HFFc6 (cell line): ENCODE measurements around the gene CNOT3. TPM values are rescaled to one million over a fixed set of nuclear protein-coding genes. Genes with fewer than 3 reads are reported as not detected.
"Not testable (repeated sequence)": the region's sequence is repeated elsewhere in the genome, so short reads cannot be mapped to it uniquely, and the experiment has no call there.

ENCODE experiments used
- DNase-seq: peaks from one replicate; pipeline ENCODE4 v3.0.0-alpha.2; 2018
- H3K27ac Mint-ChIP-seq: 2 replicates; pipeline ENCODE4 v1.8.0; 2020; ENCODE audit warnings: mild to moderate bottlenecking, mixed read lengths
- H3K27me3 Mint-ChIP-seq: 2 replicates; pipeline ENCODE4 v1.8.0; 2021; ENCODE audit warnings: mild to moderate bottlenecking, moderate library complexity, mixed read lengths; ENCODE audit not compliant: insufficient read depth
- H3K36me3 Mint-ChIP-seq: 2 replicates; pipeline ENCODE4 v1.8.0; 2021; ENCODE audit warnings: low read depth, mixed read lengths
- H3K4me1 Mint-ChIP-seq: 2 replicates; pipeline ENCODE4 v1.8.0; 2020; ENCODE audit warnings: low read depth, mixed read lengths
- H3K4me3 Mint-ChIP-seq: 2 replicates; pipeline ENCODE4 v1.8.0; 2020; ENCODE audit warnings: mild to moderate bottlenecking, moderate library complexity, mixed read lengths
- H3K9me3 Mint-ChIP-seq: 2 replicates; pipeline ENCODE4 v1.8.0; 2020; ENCODE audit warnings: mild to moderate bottlenecking, mixed read lengths
- total RNA-seq, 6 experiments: library from RNA; stranded (reverse); fragmentation: NEBNext Ultra II Directional; extraction: Animal tissue kit (Norgen Biotek cat#: 25700); gene quantifications; 2 replicates in 1 of 6; 3 replicates in 5 of 6; pipeline ENCODE4 v1.2.3, GENCODE V29; 2021
- TF ChIP-seq, protein P1 (sequence below): fragments of 200-600 bp; sonication (generic); IDR thresholded peaks from 2 replicates; pipeline ENCODE4 v1.5.0; 2021; ENCODE audit warnings: antibody characterized with exemption, mild to moderate bottlenecking

CNOT3 gene
- total RNA-seq, 6 experiments from 2014 or later, result 46.4 to 65.5 (median 59.6) TPM

DNA sequence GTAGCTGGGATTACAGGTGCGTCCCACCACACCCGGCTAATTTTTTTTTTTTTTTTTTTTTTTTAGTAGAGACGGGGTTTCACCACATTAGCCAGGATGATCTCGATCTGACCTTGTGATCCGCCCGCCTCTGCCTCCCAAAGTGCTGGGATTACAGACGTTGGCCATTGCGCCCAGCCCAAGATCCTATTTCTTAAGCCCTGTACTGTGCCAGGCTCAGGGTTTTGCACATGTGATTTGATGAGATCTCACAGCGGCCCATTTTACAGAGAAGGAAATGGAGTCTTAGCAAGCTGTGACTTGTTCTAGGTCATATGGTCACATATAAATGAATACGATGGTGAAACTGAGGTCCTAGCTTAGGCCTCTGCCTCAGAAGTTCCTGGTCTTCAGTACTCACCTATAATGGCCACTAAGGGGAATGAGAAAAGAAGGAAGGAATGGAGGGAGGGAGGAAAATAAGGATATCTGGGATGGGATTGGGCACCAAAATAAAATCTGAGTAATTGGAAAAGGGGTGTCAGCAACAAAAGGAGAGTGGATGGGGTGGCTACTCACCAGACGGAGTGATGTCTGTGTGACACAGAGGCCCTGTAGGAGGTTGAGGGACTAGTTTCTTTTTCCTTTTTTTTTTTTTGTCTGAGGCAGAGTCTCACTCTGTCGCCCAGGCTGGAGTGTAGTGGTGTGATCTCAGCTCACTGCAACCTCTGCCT, 38.2 kb upstream of the CNOT3 start:
- Mint-ChIP-seq H3K27me3 (peaks cover 3% of the 10 kb centered on the region; the same call in 1 of the 2 replicates), H3K27ac (no peak overlapping the region), H3K36me3 (peaks cover 3% of the 10 kb centered on the region; the same call in 1 of the 2 replicates), H3K4me1 (peaks cover 30% of the 10 kb centered on the region), H3K9me3 (peaks cover 4% of the 10 kb centered on the region; the same call in 1 of the 2 replicates), H3K4me3 (no peak overlapping the region)
- DNase-seq, result no peak
- TF ChIP-seq, protein P1, sequence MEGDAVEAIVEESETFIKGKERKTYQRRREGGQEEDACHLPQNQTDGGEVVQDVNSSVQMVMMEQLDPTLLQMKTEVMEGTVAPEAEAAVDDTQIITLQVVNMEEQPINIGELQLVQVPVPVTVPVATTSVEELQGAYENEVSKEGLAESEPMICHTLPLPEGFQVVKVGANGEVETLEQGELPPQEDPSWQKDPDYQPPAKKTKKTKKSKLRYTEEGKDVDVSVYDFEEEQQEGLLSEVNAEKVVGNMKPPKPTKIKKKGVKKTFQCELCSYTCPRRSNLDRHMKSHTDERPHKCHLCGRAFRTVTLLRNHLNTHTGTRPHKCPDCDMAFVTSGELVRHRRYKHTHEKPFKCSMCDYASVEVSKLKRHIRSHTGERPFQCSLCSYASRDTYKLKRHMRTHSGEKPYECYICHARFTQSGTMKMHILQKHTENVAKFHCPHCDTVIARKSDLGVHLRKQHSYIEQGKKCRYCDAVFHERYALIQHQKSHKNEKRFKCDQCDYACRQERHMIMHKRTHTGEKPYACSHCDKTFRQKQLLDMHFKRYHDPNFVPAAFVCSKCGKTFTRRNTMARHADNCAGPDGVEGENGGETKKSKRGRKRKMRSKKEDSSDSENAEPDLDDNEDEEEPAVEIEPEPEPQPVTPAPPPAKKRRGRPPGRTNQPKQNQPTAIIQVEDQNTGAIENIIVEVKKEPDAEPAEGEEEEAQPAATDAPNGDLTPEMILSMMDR, result no peak

DNA sequence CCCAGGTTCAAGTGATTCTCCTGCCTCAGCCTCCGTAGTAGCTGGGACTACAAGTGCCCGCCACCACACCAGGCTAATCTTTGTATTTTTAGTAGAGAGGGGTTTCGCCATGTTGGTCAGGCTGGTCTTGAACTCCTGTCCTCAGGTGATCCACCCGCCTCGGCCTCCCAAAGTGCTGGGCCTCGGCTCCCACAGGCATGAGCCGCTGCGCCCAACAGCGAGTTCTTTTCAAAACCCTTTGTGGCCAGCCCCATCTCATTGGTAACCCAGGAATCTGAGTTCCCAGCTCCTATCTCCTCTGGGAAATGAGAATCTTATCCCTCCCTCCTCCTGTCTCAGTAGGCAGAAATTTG, 37.7 kb upstream of the CNOT3 start:
- H3K36me3 Mint-ChIP-seq, H3K27ac Mint-ChIP-seq, H3K4me3 Mint-ChIP-seq, DNase-seq, H3K27me3 Mint-ChIP-seq, H3K9me3 Mint-ChIP-seq: not testable (repeated sequence)
- H3K4me1 Mint-ChIP-seq, result peaks cover 30% of the 10 kb centered on the region

DNA sequence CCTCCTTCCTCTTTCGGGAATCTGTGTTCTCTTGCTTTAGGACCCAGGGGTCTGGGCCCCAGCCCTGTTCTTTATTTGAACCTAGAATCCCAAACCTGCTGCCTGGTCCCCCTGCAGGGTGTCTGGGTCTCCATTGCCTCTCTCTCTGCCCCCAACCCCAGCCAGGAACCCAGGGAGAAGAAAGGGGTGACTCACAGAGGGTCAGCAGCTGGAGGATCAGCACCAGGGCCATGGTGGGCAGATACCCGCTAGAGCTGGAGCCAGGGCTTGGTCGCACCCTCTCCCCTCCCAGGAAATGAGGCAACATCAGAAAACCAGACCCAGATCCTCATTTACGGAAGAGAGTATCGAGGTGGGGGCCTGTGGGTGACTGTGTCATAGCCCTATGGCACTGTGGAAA, 37.0 kb upstream of the CNOT3 start, which contains the start of gene OSCAR:
TSS of gene OSCAR (minus strand) at position 243 of the 400 bp plus-strand sequence. CDS start at position 232, 11 bp downstream.
- peak within 1 kb of the TSS; percentile 24 for H3K27ac Mint-ChIP-seq
- H3K4me3 Mint-ChIP-seq, result peak within 1 kb of the TSS; percentile 2; the same call in 1 of the 2 replicates

DNA sequence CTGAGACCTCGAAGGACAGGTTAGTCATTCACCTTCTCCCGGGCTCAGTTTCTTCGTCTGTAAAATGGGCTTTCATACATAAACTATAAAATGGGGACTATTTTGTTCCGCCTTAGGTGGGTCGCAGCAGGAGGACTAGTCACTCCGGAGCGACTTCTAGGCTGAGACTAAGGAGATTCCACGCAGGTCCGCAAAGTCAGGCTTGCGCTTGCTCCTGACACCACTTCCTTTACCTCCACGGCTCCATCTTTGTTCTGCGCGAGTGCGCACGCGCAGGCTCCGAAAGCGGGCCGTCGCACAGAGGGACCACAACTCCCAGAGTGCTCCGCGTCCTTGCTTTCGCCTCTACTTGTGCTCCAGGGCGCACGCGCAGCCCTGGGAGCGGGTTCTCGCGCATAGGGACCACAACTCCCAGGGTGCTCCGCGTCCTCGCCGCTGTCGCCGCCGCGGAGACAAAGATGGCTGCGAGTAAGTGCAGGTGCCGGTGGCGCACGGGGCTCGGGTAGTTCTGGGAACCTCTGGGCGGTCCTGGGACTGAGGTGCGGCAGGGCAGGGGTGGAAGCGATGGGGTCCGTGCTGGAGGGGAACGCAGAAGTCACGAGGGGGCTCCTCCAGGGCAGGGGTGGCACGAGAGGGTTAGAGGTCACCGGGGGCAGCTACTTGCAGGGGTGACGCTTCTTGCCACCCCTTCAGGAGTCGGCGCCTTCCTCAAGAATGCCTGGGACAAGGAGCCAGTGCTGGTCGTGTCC, 35.0 kb upstream of the CNOT3 start, which contains the start of gene NDUFA3:
TSS of gene NDUFA3 (plus strand) at position 435 of the 749 bp plus-strand sequence. CDS start at position 459, 24 bp downstream.
- peaks cover under 1% of the 10 kb centered on the region for H3K27me3 Mint-ChIP-seq
- H3K4me1 Mint-ChIP-seq, result peaks cover 17% of the 10 kb centered on the region
- H3K9me3 Mint-ChIP-seq, result no peaks in the 10 kb centered on the region
- DNase-seq, result peak; percentile 98
- H3K27ac Mint-ChIP-seq, result peak within 1 kb of the TSS; percentile 93
- H3K4me3 Mint-ChIP-seq, result peak within 1 kb of the TSS; percentile 98
- peaks cover 10% of the 10 kb centered on the region; the same call in 1 of the 2 replicates for H3K36me3 Mint-ChIP-seq
- TF ChIP-seq, protein P1, result no peak

More for the DNA sequence above, 37.0 kb upstream of the CNOT3 start, which contains the start of gene OSCAR:
- peaks cover 3% of the 10 kb centered on the region; the same call in 1 of the 2 replicates for H3K36me3 Mint-ChIP-seq
- H3K27me3 Mint-ChIP-seq, result no peaks in the 10 kb centered on the region
- TF ChIP-seq, protein P1, result no peak
- no peaks in the 10 kb centered on the region for H3K9me3 Mint-ChIP-seq
- DNase-seq, result no peak
- peaks cover 30% of the 10 kb centered on the region for H3K4me1 Mint-ChIP-seq

DNA sequence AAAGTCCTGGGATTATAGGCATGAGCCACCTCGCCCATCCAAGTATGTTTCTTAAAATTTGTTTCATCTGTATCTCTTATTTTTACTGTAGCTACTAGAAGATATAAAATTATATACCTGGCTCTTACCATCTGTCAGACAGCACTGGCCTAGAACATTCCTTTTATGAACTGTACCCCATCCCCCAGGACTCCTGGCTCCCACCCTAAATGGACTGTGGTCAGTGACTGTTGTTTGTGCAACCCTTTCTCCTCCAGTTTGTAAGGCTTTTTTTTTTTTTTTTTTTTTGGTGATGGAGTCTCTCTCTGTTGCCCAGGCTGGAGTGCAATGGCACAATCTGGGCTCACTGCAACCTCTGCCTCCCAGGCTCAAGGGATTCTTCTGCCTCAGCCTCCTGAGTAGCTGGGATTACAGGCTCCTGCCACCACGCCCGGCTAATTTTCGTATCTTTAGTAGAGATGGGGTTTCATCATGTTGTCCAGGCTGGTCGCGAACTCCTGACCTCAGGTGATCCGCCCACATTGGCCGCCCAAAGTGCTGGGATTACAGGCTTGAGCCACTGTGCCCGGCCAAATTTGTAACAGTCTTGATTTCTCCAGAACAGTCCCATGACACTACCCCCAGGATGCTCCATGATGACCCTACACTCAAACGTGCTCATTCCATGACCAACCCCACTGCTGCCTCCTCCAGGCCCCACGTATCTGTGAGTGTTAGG, 32.4 kb upstream of the CNOT3 start:
- Mint-ChIP-seq H3K4me3 (no peak overlapping the region), H3K4me1 (peaks cover 17% of the 10 kb centered on the region), H3K27me3 (peaks cover 2% of the 10 kb centered on the region), H3K9me3 (no peaks in the 10 kb centered on the region), H3K36me3 (peaks cover 13% of the 10 kb centered on the region), H3K27ac (no peak overlapping the region)
- TF ChIP-seq, protein P1, result no peak
- no peak for DNase-seq
